Left lobe of liver (tissue), 2 donors: Measurements from ENCODE around the gene CNBD2. TPM values are rescaled to one million over a fixed set of nuclear protein-coding genes. Genes with fewer than 3 reads are reported as not detected.
A peak's percentile ranks its signal among the peaks of the same experiment; 100 is the strongest.
"Not testable (repeated sequence)": the region's sequence is repeated elsewhere in the genome, so short reads cannot be mapped to it uniquely, and the experiment has no call there.

Source experiments
- ATAC-seq: fragments of 200-7000 bp; cut with Tn5 transposase; one replicate; pipeline ENCODE4 v1.9.1; 2020; ENCODE audit warnings: mild to moderate bottlenecking, moderate library complexity
- DNase-seq: peaks from one replicate; pipeline ENCODE4 v3.0.0-alpha.2; 2020; ENCODE audit warnings: low spot score
- total RNA-seq: library from RNA; stranded (reverse); gene quantifications from one replicate; pipeline ENCODE4 v1.2.1, GENCODE V29; 2021
- donor health status: DM: no; HTN: no; CAD: no; lungs with moderate emphysema.
- donor health status: DM: no; HTN: yes; CAD: no.

Gene CNBD2
- 3.3 TPM for total RNA-seq

DNA sequence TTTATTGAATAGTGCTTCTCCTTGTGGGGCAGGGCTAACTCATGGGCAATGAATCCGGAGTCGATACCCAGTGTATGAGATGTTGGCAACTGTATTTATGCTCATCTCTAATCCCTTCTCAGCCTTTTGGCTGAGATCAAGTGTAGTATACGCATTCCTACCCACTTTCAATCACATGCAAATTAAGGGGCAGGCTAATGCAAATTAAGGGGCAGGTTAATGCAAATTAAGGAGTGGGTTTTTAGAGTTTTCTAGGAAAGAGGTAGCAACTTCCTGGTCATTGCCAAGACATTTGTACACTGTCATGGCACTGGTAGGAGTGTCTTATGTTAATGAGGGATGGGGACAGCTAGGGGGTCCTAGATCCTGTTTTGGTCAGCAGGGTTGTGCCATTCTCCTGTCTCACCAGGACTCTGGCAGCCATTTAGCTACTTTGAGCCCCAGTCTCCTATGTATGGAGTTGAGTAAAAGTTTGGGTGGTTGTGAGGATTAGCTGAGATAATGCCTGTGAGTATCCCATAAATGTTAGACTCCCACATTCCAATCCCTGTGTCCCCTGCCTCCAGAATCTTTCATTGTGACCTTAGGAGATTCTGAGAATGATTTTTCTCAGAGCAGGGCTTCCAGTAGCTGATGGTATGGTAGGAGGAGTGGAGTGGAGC lies at the start of gene CNBD2:
CNBD2 (plus strand) TSS at position 612 of the 662 bp plus-strand sequence. CDS start 173 bp downstream, outside the sequence.
- DNase-seq (no peak), ATAC-seq (no peak)

DNA sequence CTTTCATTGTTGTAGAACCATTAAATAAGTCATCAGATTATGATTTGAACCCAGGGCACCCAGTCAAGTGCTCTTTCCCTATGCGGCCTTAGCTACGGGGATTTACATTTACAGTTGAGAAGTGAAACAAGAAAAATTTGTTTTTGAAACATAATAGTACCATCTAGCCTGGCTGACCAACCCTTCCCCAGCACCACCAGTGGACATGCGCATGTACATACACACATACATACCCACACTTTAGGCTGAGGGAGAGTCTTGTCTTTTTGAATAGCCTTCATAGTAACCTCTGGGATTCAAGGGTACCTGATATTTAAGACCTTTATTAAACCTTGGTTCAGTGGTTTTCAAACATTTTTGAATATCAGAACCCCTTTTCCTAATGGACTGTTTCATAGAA lies 47.9 kb upstream of the CNBD2 start:
- DNase-seq (no peak), ATAC-seq (no peak)

DNA sequence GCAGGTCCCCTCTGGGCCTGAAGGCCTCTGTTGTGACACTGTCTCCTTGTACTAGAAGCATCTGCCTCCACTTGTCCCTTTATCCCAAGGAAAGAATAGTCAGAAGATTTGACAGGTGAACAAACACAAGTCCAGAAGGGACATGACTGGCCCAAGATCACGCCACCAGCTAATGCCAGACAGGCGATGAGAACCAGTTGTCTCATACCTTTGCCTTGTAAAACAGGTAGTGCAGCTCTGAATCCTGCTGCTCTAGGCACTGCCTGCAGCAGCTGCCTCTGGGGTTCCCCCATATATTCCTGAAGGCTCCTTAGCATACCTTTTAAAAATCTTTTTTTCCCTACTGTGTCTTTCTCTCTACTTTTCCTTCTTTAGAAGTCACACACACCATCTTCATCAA lies 39.1 kb upstream of the CNBD2 start:
- DNase-seq (no peak), ATAC-seq (no peak)

DNA sequence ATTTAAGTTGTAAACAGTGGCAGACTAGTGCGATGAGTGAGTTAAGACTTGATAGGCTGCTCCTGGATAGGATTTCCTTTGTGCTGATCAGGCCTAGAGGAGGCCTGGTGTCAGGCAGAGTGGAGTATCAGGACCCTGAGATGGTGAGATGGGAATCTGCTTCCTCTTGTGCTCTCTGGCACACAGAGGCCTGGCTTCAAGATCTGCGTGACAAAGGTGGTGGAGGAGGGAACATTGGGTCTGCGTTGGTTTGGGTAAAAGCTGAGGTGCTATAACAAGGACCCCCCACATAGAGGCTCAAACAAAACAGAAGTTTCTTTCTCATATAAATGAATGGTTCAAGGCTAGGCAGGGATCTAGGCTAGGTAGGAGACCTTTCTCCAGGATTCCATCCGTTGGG lies 34.3 kb upstream of the CNBD2 start:
- DNase-seq (no peak), ATAC-seq (no peak)

DNA sequence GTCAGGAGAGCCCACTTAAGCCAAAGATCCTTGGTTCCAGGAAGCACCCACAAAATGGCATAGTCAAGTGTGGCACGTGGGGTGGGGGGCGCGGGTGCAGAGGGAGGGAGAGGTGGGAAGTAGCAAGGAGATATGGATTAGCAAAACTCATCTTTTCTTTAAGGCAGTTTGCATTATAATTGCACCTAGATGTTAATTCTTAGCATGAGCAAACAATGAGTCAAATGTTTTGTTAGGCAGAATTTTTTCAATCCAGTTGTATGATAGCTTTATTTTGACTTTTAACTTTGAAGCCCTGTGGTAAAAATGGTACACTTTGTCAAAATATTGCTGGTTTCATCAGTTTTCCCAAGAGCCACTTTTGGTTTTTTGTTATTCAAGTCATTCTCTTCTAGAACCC lies 29.1 kb upstream of the CNBD2 start:
- no peak for DNase-seq
- ATAC-seq, result no peak

DNA sequence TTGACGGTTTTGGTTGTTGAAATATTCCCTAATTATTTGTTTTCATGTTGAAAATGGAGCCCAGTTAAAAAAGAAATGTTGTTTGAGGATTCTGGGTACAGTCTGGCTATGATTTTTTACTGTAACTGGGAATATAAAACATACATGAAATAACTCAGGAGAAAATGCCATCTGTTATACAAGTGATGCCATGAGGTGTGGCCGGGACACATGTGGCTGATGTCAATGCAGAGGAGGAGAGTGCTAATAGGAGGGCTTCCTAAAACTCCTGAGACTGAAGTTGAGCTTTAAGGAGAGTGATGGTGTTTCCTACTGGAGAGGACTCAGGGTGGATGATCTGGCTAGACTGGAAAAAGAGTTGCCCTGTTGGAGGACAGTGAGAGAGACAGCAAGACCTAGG lies 26.8 kb upstream of the CNBD2 start:
- DNase-seq (no peak), ATAC-seq (no peak)

DNA sequence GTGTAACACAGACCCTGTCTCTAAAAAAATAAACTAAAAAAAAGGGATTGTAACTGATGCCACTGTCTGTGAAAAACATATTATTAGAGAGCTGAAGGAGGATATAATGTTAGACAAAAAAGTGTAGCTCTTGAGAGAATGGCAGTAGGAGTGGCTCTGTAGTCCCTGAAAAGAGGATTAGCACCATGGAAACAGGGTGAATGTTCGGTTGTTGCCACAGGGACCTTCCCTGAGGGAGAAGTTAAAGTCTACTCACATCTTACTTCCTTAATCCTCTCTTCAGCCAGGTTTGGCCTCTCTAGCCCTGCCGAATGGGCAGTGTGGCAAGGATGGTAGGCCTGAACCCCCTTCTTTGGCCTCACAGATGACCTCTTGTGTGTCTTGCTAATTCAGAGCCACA lies 26.1 kb upstream of the CNBD2 start:
- ATAC-seq (no peak), DNase-seq (no peak)

DNA sequence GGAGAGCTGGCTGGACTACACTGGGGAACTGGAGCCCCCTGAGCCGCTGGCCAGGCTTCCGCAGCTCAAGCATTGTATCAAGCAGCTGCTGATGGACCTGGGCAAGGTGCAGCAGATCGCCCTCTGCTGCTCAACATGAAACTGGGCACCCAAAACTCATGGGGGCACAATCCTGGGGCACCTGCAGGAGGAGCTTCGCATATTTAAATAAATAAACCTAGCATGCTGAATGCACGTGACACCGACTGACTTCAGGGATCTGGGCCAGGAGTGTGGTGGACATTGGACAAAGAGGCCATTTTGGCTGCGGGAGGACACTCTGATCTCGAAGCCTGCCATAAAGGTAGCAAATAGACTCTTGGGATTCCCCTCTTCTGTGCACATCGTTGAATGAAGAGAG lies 20.9 kb upstream of the CNBD2 start:
- ATAC-seq, result peak; percentile 70
- peak; percentile 57 for DNase-seq

DNA sequence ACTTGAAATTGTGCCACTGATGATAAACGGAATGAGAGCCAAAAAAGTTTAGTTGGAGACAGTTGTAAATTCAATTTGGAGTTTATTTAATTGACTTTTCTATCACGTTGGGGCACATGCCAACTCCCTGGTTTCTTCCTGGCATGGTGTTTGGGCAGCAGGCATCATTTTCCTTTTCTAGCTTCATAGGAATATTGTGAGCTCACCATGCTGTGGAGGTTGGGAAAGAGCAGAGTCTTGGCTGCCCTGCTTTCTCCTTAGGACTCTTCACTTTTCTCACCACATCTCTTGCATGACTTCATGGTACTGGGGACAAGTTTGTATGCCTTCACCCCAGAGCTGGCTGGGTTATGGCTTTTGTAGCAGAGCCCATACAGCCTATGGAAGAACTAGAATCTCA lies 20.5 kb upstream of the CNBD2 start:
- ATAC-seq (peak; percentile 16), DNase-seq (no peak)

DNA sequence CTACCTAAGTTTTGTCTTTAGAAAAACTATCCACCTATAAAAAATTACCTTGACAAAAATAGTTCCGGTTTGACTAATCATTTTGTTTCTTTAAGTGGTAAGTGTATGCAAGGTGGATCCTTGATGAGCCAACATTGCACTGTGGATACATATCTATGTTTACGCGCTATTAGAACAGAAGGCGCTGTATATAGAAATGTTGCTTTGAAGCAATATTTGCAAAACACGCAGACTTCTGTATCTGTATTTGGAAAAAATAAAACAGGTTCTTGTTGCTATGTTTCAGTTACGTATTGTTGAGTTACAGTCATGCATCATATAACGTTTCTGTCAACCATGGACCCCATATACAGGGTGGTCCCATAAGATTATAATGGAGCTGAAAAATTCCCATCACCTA lies 18.3 kb upstream of the CNBD2 start:
- ATAC-seq (no peak), DNase-seq (no peak)

DNA sequence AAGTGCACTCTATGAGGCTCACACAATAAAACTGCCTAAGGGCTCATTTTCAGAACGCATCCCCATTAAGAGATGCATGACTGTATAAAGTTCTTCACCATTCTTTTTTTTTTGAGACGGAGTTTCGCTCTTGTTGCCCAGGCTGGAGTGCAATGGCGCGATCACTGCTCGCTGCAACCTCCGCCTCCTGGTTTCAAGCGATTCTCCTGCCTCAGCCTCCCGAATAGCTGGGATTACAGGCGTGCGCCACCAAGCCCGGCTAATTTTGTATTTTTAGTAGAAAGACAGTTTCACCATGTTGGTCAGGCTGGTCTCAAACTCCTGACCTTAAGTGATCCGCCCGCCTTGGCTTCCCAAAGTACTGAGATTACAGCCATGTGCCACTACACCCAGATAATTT lies 16.3 kb upstream of the CNBD2 start:
- not testable (repeated sequence) for ATAC-seq, DNase-seq

DNA sequence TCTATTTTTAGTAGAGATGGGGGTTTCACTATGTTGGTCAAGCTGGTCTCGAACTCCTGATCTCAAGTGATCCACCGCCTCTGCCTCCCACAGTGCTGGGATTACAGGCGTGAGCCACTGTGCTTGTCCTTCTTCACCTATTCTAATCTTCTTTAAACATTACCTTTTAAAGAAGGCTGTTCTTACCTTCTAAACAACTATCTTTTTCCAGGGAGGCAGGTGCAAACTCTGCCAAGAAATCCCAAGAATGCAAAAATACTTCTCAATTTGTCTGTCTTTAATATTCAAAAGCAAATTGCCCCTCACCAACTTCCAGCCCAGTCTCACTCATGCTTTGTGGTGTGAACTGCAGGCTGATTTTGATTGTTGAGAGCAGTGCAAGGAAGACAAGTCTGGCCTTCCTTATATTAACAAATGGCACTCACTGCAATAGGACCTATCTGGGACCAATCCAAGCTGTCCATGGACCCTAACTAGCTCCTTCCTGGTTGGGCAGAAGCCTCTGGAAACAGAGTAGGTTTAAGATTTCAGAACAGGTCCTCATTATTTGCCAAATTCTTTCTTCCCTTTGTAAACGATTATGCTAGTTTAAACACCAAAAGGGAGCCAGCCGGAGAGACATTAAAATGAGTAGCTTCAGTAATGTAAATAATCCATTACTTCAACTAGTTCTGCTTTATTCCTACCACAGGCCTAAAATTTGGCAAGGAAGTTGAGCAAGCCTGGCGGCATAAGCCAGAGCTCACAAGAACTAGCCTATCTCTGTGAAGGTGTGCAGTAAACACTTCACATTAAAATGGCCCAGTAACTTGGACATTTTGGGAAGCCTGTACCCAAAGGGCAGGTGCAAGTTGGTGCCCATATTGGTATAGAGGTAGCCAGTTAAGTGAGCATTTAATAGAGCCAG lies 15.7 kb upstream of the CNBD2 start:
- ATAC-seq (no peak), DNase-seq (no peak)

DNA sequence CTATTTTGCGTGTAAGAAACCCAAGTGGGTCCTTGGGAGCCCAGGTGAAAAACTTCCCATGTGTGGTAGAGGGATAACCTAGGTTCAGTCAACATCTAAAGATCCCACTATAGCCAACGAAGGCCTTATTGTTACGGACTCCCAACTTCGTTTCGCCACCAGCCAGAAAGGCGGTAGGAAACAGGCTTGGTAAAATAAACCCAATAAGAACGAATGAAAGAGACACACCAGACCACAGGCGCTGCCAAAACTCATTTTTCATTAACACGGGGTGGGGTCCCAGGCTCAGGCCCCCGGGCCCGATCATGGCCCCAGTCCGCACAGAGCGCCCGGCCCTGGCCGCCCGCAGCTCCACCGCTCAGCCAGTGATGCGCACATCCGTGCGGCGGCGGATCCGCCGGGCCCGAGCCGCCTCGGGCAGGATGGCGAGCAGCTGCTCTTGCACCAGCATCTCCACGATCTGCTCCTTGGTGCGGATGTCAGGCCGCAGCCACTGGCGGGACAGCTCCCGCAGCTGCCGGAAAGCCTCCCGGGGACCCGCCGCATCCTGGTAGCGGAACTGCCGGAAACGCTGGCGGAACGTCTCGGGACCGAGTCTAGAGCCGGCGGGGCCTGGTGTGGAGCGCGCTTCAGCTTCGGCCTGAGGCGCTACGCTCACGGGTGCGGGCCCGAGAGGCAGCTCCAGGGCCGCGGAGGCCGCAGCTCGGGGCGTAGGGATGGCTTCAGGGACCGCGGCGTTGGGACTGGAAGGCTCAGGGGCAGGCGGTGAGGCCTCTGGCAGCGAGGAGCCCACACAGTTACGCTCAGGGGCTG lies 14.8 kb upstream of the CNBD2 start:
- DNase-seq (peak; percentile 63), ATAC-seq (peak; percentile 33)

DNA sequence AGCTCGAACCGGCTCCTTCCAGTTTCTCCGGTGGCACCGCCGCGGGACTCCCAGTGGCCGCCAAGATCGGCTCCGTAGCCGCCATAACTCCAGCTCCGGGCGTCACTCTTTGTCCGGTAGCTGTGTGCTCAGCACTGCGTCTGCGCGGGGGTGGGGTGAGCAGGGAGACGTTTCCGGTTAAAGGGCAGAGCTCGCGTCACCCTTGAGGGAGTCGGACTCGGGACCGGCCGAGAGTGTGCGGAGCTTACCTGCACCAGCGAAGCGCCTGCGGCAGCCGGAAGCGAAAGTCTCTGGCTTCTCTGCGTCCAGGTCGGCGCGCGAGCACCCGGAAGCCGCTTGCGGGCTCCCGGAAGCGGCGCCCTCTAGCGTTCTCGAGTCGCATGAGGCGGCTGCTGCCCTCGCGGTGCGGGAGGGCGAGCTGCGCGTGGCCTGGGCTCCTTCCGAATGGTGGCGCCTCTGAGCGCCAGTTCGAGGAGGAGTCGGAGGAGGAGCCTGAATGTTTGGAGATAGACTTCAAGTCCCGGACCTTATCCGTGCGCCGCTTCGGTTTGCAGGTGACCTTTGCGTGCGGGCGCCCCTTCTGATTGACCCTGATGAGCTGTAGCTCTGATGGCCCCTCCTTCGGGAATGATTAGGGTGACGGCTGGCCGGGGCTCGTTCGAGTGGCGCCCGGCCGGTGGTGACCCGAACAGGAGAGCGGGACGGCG lies 14.0 kb upstream of the CNBD2 start, which contains the start of gene SCAND1:
SCAND1 (minus strand) TSS at position 303 of the 707 bp plus-strand sequence; CDS start at position 85, 218 bp downstream.
- ATAC-seq (peak; percentile 92), DNase-seq (peak; percentile 97)

DNA sequence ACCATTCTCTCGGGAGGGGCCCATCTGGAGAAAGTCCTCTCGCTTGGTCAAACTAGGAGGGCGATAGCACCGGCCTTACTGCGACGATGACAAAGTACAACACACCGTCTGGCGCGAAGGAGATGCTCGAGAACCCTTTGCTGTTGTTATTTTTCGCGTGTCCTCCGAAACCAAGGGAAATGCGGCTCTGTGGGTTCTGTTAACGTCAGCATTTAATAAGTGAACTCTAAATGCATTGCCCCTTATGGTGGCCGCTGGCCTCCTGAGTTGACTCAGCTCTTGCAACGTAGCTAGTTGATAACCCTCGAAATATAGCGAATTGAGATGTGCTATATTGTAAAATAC lies 13.5 kb upstream of the CNBD2 start:
- no peak for ATAC-seq
- DNase-seq, result no peak

DNA sequence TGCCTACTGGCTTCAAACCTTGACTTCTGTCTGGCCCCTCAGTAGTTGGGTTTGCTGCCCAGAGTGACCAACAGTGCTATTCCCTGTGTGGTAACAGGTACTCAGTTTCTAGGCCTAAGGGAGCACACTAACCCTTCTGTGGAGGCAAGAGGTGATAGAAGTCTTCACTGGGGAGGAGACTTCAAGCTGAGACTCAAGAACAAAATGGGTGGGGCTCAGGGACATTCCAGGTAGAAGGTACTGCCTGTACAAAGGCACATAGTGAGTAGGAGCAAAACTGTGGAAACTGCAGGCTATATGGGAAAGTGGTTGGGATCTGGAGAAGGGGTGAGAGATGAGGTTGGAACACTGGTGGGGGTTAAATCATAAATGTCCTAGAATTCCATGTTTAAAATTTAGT lies 11.8 kb upstream of the CNBD2 start:
- DNase-seq (no peak), ATAC-seq (no peak)

DNA sequence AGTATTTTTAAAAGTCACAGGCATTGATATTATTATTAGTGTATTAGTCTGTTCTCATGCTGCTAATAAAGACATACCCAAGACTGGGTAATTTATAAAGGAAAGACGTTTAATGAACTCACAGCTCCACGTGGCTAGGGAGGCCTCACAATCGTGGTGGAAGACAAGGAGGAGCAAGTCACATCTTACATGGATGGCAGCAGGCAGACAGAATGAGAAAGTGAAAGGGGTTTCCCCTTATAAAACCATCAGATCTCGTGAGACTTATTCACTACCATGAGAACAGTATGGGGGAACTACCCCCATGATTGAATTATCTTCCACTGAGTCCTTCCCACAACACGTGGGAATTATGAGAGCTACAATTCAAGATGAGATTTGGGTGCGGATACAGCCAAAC lies 9.1 kb upstream of the CNBD2 start:
- not testable (repeated sequence) for DNase-seq, ATAC-seq

DNA sequence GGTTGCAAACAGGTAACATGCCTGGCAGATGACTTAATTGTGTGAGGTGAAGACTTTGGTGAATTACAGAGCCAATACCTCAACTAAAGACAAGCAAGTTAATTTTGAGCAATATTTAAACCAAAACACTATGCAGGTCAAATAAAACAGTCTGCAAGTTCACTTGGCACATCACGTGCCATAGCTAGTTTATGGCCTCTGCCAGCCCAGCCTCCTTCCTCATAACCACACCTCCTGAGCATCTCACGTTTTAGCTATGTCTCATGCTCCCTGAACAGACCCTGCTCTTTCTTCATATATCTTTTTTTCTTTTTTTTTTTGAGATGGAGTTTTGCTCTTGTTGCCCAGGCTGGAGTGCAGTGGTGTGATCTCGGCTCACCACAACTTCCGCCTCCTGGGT lies 4.5 kb upstream of the CNBD2 start:
- ATAC-seq, result no peak
- no peak for DNase-seq

DNA sequence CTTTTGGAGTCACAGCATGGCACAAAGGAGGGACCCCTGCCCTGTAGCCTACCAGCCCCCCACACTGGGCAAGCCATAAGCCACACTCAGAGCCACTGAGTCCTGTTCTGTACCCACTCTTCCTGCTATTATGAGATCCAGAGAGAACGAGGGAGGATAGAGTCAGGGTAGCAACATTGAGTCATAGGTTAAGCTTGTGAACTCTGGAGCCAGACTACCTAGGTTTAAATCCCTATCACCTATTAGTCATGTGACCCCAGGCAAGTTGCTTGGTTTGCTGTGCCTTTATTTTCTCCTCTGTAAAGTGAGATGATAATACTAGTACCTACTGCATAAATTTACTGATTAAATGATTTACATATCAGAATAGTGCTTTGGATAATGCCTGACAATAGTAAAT lies 540 bp downstream of the CNBD2 start:
- ATAC-seq (no peak), DNase-seq (no peak)

DNA sequence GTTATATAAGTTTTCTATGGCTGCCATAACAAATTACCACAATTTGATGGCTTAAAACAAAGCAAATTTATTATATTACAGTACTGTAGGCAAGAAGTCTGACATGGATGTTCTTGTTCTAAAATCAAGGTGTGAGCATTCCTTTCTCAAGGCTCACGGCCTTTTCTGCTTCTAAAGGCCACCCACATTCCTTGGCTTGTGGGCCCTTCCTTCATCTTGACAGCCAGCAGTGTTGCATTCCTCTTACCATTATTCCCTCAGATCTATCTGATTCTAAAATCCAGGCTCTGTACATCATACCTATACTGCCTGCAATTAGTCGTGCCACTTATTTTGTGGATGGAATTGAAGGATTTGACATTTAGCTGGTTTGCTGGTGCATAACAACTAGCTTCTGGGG lies 3.6 kb downstream of the CNBD2 start:
- DNase-seq, result no peak

DNA sequence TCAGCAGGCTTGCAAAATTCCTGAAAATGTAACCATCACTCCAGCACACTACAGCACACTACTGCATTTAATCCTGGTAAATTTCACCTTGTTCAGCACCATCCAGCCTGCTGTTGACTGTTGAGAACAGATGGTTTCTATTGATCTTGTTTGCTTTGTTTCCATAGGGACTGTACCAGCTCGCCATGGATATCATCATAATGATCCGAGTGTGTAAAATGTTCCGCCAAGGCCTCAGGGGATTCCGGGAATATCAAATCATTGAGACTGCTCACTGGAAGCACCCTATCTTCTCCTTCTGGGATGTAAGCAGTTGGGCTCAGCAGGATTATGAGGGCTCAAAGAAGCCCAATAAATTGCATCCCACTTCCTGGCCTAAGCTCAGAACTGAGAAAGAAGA lies 4.1 kb downstream of the CNBD2 start:
- ATAC-seq, result no peak
- no peak for DNase-seq

More for the DNA sequence above, 3.6 kb downstream of the CNBD2 start:
- no peak for ATAC-seq
